Keratinocyte (primary cell): ENCODE measurements around the gene DPY19L1. TPM values are rescaled to one million over a fixed set of nuclear protein-coding genes. Genes with fewer than 3 reads are reported as not detected.
"Not testable (repeated sequence)": the region's sequence is repeated elsewhere in the genome, so short reads cannot be mapped to it uniquely, and the experiment has no call there.

Experiments used
- DNase-seq: peaks from one replicate; pipeline ENCODE4 v3.0.0-alpha.2; 2011; ENCODE audit warnings: low read depth, missing footprints, low spot score
- FAIRE-seq: peaks from 2 replicates; lab custom pipeline; 2011; peaks lifted over from hg19 to GRCh38; lab: Jason Lieb, UNC
- H2AFZ ChIP-seq: 2 replicates; pipeline ENCODE4 v1.6.0; 2012; ENCODE audit warnings: low read length, control low read depth, inconsistent platforms; ENCODE audit not compliant: control insufficient read depth
- H3K27ac ChIP-seq: 2 replicates; pipeline ENCODE4 v1.5.1; 2011; ENCODE audit warnings: low read length; ENCODE audit not compliant: control insufficient read depth, insufficient read depth
- H3K27me3 ChIP-seq: 3 replicates; pipeline ENCODE4 v1.6.0; 2011; ENCODE audit warnings: low read length; ENCODE audit not compliant: control insufficient read depth, insufficient read depth; ENCODE audit errors: extremely low read depth
- H3K36me3 ChIP-seq, 2 experiments: 2 replicates in 1 of 2; 3 replicates in 1 of 2; pipeline ENCODE4 v1.5.1; 2011; ENCODE audit warnings: low read length in 2 of 2, mild to moderate bottlenecking in 1 of 2; ENCODE audit not compliant: control insufficient read depth in 2 of 2, insufficient read depth in 2 of 2; ENCODE audit errors: extremely low read depth in 1 of 2
- H3K4me1 ChIP-seq: 3 replicates; pipeline ENCODE4 v1.5.1; 2011; ENCODE audit warnings: low read length; ENCODE audit not compliant: control insufficient read depth, insufficient read depth; ENCODE audit errors: extremely low read depth
- H3K4me2 ChIP-seq: 3 replicates; pipeline ENCODE4 v1.6.0; 2011; ENCODE audit warnings: low read depth, low read length; ENCODE audit not compliant: control insufficient read depth, insufficient read depth; ENCODE audit errors: extremely low read depth
- H3K4me3 ChIP-seq, 3 experiments: fragments of 200-600 bp in 1 of 3; sonication (generic) in 1 of 3; 2 replicates in 2 of 3; 3 replicates in 1 of 3; pipeline ENCODE4 v1.5.1; 2011 to 2016; ENCODE audit warnings: low read length in 3 of 3, mild to moderate bottlenecking in 3 of 3, control low read depth in 2 of 3, inconsistent platforms in 1 of 3, low read depth in 1 of 3, mixed read lengths in 1 of 3, mixed run types in 1 of 3, moderate library complexity in 1 of 3; ENCODE audit not compliant: control insufficient read depth in 2 of 3, insufficient read depth in 2 of 3; ENCODE audit errors: extremely low read depth in 1 of 3
- H3K79me2 ChIP-seq: 2 replicates; pipeline ENCODE4 v1.6.0; 2012; ENCODE audit warnings: low read length; ENCODE audit not compliant: control insufficient read depth, insufficient read depth
- H3K9ac ChIP-seq: 3 replicates; pipeline ENCODE4 v1.6.0; 2011; ENCODE audit warnings: low read length; ENCODE audit not compliant: control insufficient read depth, insufficient read depth; ENCODE audit errors: extremely low read depth
- H3K9me1 ChIP-seq: 3 replicates; pipeline ENCODE4 v1.6.0; 2011; ENCODE audit warnings: low read length; ENCODE audit not compliant: control insufficient read depth, insufficient read depth; ENCODE audit errors: extremely low read depth
- H3K9me3 ChIP-seq: 2 replicates; pipeline ENCODE4 v1.5.1; 2012; ENCODE audit warnings: low read depth, low read length; ENCODE audit not compliant: control insufficient read depth
- H4K20me1 ChIP-seq: 3 replicates; pipeline ENCODE4 v1.6.0; 2011; ENCODE audit warnings: low read length; ENCODE audit not compliant: control insufficient read depth, insufficient read depth; ENCODE audit errors: extremely low read depth
- CTCF ChIP-seq, 3 experiments: IDR thresholded peaks in 1 of 3; conservative IDR thresholded peaks in 1 of 3; optimal IDR thresholded peaks in 1 of 3; 2 replicates in 2 of 3; 3 replicates in 1 of 3; pipeline versions ENCODE3 to v1.5.1; 2011; ENCODE audit warnings: low read length in 3 of 3, mild to moderate bottlenecking in 3 of 3, moderate library complexity in 2 of 3, control low read depth in 1 of 3, inconsistent platforms in 1 of 3; ENCODE audit not compliant: insufficient read depth in 2 of 3; ENCODE audit errors: extremely low read depth in 1 of 3
- dilution Hi-C: fragments of 300-500 bp; cut with MboI; formaldehyde crosslinking; loops from one replicate; pipeline ENCODE4 v1.7.0; 2020; ENCODE audit warnings: low sequenced_read_pairs; ENCODE audit not compliant: extremely low pct_ligation_motif_present
- polyA plus RNA-seq, 5 experiments: library from polyadenylated mRNA; depleted of rRNA in 3 of 5; stranded (reverse) in 3 of 5; stranded (forward) in 1 of 5; unstranded in 1 of 5; fragments of >200 nt; gene quantifications; 1 replicate in 1 of 5; 2 replicates in 3 of 5; 3 replicates in 1 of 5; pipeline versions ENCODE4 v1.2.1 to v1.2.3, GENCODE V29; 2011 to 2012; ENCODE audit warnings: missing spikeins in 2 of 5, low read depth in 1 of 5, low replicate concordance in 1 of 5

DPY19L1 gene
- polyA plus RNA-seq, 1 donor (not counting 4 experiments of a cell fraction or from before 2014, with no cell fraction given) = 29.2 TPM

- H3K4me3 ChIP-seq, H3K79me2 ChIP-seq, H3K4me1 ChIP-seq, H3K27ac ChIP-seq, dilution Hi-C loops, H3K36me3 ChIP-seq, FAIRE-seq, H3K9me1 ChIP-seq, H2AFZ ChIP-seq, DNase-seq, H3K9me3 ChIP-seq, H3K4me2 ChIP-seq, H4K20me1 ChIP-seq, H3K9ac ChIP-seq, H3K27me3 ChIP-seq: not testable (repeated sequence)
- TF ChIP-seq CTCF (optimal IDR thresholded peaks at IDR 0.05 in 1 of 3, IDR thresholded peaks at IDR 0.05 in 1 of 3, conservative IDR thresholded peaks at IDR 0.05 in 1 of 3; ENCODE audit: extremely low read depth in 1 of 3, insufficient read depth in 2 of 3, low read length in 3 of 3) = peak in 1 of 3 experiments; percentile 13
Observed at GRCh38 chr7:35072950-35073827, 35.9 kb upstream of the DPY19L1 start.

GRCh38 chr7:35069084-35069483 is 31.8 kb upstream of the DPY19L1 start:
- H3K4me2 ChIP-seq, H2AFZ ChIP-seq, H4K20me1 ChIP-seq, H3K27ac ChIP-seq, H3K27me3 ChIP-seq, FAIRE-seq, H3K4me1 ChIP-seq, dilution Hi-C loops, H3K9me3 ChIP-seq, H3K36me3 ChIP-seq, H3K4me3 ChIP-seq, H3K79me2 ChIP-seq, H3K9me1 ChIP-seq, DNase-seq, H3K9ac ChIP-seq: not testable (repeated sequence)

- H4K20me1 ChIP-seq, FAIRE-seq: not testable (repeated sequence)
Observed at GRCh38 chr7:35065382-35065781, 28.1 kb upstream of the DPY19L1 start.

GRCh38 chr7:35058571-35058970 is 21.3 kb upstream of the DPY19L1 start:
- H3K9me1 ChIP-seq, H3K9ac ChIP-seq, H3K4me2 ChIP-seq, dilution Hi-C loops, H3K4me1 ChIP-seq, DNase-seq, H3K9me3 ChIP-seq, H3K36me3 ChIP-seq, H3K27me3 ChIP-seq, H3K4me3 ChIP-seq, H4K20me1 ChIP-seq, FAIRE-seq, H2AFZ ChIP-seq, H3K79me2 ChIP-seq, H3K27ac ChIP-seq: not testable (repeated sequence)

More at GRCh38 chr7:35065382-35065781, 28.1 kb upstream of the DPY19L1 start:
- H3K9me1 ChIP-seq, H3K79me2 ChIP-seq, H3K9ac ChIP-seq, dilution Hi-C loops, H3K27me3 ChIP-seq, H3K36me3 ChIP-seq, H2AFZ ChIP-seq, H3K9me3 ChIP-seq, H3K4me2 ChIP-seq, DNase-seq, H3K4me3 ChIP-seq, H3K4me1 ChIP-seq, H3K27ac ChIP-seq: not testable (repeated sequence)
